GM19328 (cell line): ENCODE results near the gene UBN2.

Experiments
- ATAC-seq: cut with Tn5 transposase; IDR thresholded peaks from one replicate; pipeline ENCODE4 v1.9.1; 2021; ENCODE audit warnings: mild to moderate bottlenecking, moderate library complexity; ENCODE audit not compliant: unreplicated experiment

UBN2 gene

DNA sequence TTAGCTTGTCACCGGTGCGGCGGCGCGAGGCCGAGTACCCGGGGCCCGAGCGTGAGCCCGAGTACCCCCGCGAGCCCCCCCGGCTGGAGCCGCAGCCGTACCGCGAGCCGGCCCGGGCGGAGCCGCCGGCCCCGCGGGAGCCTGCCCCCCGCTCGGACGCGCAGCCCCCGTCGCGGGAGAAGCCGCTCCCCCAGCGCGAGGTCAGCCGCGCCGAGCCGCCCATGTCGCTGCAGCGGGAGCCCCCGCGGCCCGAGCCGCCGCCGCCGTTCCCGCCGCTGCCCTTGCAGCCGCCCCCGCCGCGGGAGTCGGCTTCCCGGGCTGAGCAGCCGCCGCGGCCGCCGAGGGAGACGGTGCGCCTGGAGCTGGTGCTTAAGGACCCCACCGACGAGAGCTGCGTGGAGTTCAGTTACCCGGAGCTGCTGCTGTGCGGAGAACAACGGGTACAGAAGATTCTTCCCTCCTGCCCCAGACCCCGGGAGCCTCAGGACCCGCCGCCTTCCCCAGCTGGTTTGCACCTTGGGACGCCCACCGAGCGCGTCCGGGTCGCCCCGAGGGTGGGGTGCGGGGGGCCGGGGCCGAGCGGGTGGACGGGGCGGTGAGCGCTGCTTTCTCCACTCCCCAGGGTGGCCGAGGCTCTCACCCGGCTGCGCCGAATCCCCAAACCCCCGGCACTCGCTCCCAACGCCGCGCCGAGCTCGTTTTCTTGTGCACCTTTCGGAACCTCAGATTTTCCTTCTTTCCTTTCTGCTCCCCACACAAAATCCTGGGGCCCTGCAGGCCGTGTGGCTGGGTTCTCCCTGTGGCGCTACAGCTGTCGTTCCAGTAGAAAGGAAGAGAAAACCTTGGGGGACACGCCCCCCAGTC, 708 bp downstream of the UBN2 start:
- peak; percentile 28 for ATAC-seq

GRCh38 chr7:139232377-139232717, 1.3 kb downstream of the UBN2 start:
- no peak for ATAC-seq

- no peak for ATAC-seq
Observed at GRCh38 chr7:139232904-139233303, 1.9 kb downstream of the UBN2 start.

DNA sequence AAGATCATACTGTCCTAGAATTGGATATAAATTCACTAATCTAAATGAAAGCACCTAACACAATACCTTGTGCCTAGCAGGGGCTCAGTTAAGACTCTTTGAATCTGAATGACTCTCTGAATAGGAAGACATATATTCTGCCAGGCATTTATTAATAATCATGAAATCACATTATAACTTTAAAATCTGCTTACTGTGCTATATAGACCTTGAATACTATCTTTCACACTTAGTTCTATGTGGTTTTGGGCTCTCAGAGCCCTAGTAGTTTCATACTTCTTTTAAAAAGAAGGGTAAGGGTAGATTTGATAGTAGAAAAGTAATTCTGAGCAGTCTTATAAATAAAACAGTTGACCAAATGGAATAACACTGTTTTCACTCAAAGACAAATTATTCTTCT, 10.2 kb downstream of the UBN2 start:
- ATAC-seq = no peak

- no peak for ATAC-seq
Observed at GRCh38 chr7:139242741-139243281, 11.8 kb downstream of the UBN2 start.

GRCh38 chr7:139245401-139245800, 14.4 kb downstream of the UBN2 start:
- ATAC-seq = no peak

DNA sequence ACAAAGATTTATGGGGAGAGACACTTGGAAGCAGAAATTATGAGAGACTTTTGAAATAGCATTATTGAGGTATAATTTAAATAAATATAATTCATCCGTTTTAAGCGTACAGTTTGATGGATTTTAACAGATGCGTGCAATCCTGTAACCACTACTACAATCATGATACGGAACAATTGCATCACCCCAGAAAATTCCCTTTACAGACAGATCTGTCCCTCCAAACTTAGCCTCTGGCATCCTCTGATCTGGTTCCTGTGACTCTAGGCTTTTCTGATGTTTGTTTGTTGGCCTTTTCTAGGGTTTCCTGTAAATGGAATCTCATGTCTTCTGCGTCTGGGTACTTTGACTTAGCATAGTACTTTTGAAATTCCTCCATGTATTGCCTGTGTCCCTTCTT, 15.5 kb downstream of the UBN2 start:
- no peak for ATAC-seq

DNA sequence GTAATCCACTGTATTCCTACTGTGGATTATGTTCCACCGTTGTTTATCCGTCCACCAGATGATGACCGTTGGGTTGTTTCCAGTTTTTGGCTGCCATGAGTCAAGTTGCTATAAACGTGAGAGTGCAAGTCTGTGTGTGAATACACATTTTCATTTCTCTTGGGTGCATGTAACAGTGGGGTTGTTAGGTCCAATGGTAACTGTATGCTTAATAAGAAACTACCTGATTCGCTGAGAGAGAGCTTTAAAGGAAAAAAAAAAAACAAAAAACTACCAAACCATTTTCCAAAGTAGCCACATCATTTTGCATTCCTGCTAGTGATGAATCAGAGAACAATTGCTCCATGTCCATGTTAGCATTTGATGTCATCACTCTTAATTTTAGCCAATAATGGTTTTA, 15.9 kb downstream of the UBN2 start:
- ATAC-seq = no peak

DNA sequence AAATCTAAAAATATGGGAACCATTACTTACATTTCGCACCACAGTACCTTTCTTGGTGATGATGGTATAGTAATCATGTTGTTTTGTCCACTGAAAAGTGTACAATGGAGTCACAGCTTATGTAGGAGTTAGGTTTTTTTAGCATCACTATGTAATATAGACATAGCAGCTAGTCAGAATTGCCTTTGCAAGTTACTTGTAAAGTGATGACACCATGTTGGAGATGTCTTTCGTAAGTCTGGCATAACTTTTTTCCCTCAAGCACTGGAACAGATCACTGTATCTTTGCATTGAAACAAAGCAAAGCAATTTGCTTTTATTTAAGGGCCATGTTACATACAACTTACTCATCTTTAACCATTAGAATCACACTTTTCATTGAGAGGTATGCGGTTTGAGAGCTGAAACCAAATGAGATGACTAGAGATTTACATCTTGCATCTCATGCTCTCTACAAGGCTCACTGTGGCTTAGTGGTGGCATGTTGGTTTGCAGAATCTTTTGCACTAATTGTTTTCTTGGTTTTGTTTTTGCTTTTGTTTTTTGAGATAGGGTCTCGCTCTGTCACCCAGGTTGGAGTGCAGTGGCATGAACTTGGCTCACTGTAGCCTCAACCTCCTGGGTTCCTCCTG, 18.3 kb downstream of the UBN2 start:
- ATAC-seq = no peak

DNA sequence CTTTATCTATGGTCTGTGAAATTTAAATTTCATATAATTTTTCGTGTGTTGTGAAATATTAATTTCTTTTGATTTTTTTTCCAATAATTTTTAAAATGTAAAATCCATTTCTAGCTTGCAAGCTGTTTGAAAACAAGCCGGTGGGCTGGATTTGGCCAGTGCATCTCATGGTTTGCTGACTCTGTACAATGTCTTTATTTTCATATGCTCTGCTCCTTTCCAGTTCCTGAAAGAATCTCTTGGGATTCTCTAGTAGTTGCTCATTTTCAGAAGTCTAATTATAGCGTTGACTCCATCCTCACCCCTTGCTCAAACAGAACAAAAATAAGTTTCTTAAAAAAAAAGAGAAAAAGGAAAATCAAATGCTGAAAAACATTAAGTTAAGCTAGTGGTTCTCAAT, 21.4 kb downstream of the UBN2 start:
- ATAC-seq = no peak

DNA sequence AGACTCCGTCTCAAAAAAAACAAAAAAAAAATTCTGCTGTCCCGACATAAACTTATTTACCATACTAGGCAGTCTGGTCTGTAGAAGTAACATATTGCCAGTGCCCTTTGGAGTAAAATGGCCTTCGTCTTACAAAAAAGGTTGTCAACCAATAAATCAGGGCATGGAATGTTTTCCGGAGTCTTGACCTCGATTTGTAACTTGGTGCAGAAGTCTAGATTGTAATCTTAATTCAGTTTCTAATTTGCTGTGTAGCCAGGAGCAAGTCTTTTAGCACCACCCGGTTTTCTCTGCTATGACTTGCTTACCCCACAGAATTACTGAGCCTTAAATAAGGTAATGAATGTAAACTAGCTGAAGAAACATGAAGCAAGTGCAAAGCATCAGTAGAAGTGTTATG, 23.2 kb downstream of the UBN2 start:
- ATAC-seq = no peak

- ATAC-seq = no peak
Observed at GRCh38 chr7:139254728-139255127, 23.7 kb downstream of the UBN2 start.

- no peak for ATAC-seq
Observed at GRCh38 chr7:139255290-139255689, 24.3 kb downstream of the UBN2 start.

GRCh38 chr7:139259142-139259541, 28.1 kb downstream of the UBN2 start:
- no peak for ATAC-seq

DNA sequence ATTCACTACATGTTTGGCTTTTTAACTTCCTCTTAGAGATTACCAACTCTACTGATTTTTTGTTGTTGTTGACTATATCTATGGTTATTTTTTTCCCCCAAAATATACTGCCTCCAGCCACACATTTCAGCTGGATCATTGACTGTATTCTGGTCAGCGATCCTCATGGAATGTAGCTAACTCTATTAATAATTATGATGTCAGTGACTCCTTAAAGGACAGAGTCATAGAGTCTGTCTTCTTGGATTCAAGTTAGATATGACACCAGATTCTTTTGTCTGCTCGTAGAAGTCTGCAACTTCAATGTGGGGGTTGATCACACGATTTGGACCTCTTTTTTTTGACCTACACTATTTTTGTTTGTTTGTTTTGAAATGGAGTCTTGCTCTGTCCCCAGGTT, 33.2 kb downstream of the UBN2 start:
- no peak for ATAC-seq

DNA sequence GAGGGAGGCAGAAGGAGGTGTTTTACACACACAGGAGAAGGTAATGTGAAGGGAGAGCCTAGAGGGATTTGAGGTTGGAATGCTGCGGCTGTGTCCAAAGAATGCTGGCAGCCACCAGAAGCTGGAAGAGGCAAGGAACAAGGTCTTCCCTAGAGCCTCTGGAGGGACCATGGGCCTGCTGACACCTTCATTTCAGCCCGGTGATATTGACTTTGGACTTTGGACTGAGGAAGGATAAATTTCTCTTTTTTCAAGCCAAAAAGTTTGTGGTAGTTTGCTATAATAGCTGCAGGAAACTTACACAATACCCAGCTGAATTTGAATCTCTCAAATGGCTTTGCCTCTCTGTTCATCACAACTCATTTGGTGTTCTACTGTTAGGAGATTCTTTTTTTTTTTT, 34.6 kb downstream of the UBN2 start:
- ATAC-seq = no peak

- ATAC-seq = no peak
Observed at GRCh38 chr7:139271718-139272628, 40.9 kb downstream of the UBN2 start.

DNA sequence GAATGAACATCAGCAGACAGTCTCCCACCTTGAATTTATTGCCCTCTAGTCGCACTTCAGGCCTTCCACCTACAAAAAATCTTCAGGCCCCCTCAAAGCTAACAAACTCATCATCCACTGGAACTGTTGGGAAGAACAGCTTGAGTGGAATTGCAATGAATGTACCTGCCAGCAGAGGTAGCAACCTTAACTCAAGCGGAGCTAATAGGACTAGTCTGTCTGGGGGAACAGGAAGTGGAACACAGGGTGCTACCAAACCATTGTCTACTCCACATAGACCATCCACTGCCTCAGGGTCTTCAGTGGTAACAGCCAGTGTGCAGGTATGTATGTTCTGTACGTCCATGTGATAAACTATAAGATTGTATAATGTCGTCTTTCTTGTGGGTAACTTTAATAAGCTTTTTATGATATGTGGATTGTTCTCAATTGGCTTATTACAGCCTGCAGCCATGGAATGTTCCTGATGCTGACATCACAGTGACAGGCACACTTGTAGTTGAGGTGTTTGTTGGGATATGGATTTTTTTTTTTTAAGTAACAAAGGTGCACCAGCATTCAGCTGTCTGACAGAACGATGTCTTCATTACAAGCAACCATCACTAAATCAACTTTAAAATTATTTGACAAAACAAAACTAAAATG, 53.3 kb downstream of the UBN2 start:
- no peak for ATAC-seq

DNA sequence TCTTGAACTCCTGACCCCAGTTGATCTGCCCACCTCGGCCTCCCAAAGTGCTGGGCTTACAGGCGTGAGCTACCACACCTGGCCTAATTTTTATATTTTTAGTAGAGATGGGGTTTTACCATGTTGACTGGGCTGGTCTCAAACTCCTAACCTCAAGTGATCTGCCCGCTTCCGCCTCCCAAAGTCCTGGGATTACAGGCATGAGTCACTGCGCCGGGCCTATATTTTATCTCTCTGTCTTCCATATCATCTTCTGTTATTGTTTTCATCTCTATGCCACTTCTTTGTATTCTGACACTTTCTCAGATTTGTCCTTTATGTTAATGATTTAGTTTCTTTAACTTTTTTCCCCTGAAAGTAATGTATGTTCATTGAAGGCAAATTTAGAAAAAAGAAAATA, 55.1 kb downstream of the UBN2 start:
- ATAC-seq = no peak

DNA sequence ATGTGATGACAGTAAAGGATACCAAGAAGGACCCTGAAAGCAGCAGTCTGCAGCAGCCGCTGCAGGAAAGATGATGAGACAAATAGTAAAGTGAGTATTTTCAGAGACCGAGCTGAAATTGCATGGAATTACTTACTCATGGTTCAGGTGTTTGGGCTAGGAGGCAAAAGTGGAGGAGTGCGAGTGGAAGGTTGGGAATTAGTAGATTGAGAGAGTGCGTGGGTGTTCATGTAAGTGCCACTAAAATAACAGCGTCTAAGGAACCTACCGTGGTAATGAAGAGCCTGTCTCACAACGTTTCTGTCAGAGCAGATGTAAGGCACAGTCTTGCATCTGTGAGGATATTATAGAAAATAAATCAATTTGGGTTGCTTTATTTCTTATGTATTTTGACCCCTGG, 61.8 kb downstream of the UBN2 start:
- no peak for ATAC-seq

- no peak for ATAC-seq
Observed at GRCh38 chr7:139293534-139293933, 62.5 kb downstream of the UBN2 start.
